ENCODE measurements around the gene STPG3.

STPG3 gene

GRCh38 chr9:137251194-137251461 lies at the start of gene STPG3:
Gene STPG3, plus strand, starts transcription at chr9:137251286. Its CDS starts 1 bp downstream, at chr9:137251287.
- no peak for DNase-seq

GRCh38 chr9:137202966-137203365 lies 48.1 kb upstream of the STPG3 start:
- no peak for DNase-seq

- no peak for DNase-seq
Observed at GRCh38 chr9:137204731-137205125, 46.4 kb upstream of the STPG3 start.

- peak; percentile 92 for DNase-seq
Observed at GRCh38 chr9:137205126-137206069, 45.7 kb upstream of the STPG3 start, which contains the start of the genes NDOR1 and TMEM203. Gene NDOR1, plus strand, starts transcription at chr9:137205700. Its CDS starts 78 bp downstream, at chr9:137205778. Gene TMEM203, minus strand, starts transcription at chr9:137205648. Its CDS starts 234 bp downstream, at chr9:137205414.

- no peak for DNase-seq
Observed at GRCh38 chr9:137206602-137207001, 44.5 kb upstream of the STPG3 start.

- DNase-seq = no peak
Observed at GRCh38 chr9:137211532-137211931, 39.6 kb upstream of the STPG3 start.

- DNase-seq = no peak
Observed at GRCh38 chr9:137212520-137212919, 38.6 kb upstream of the STPG3 start.

GRCh38 chr9:137213160-137214060 lies 37.7 kb upstream of the STPG3 start:
- DNase-seq = no peak

- DNase-seq = no peak
Observed at GRCh38 chr9:137214620-137215019, 36.5 kb upstream of the STPG3 start.

- no peak for DNase-seq
Observed at GRCh38 chr9:137215196-137215986, 35.7 kb upstream of the STPG3 start.

- DNase-seq = no peak
Observed at GRCh38 chr9:137216188-137216965, 34.7 kb upstream of the STPG3 start.

- DNase-seq = no peak
Observed at GRCh38 chr9:137217276-137218211, 33.5 kb upstream of the STPG3 start.

GRCh38 chr9:137218212-137218753 lies 32.8 kb upstream of the STPG3 start:
- no peak for DNase-seq

- DNase-seq = no peak
Observed at GRCh38 chr9:137218754-137219271, 32.3 kb upstream of the STPG3 start.

GRCh38 chr9:137219757-137220316 lies 31.2 kb upstream of the STPG3 start:
- no peak for DNase-seq

GRCh38 chr9:137220317-137221094 lies 30.6 kb upstream of the STPG3 start:
- DNase-seq = no peak

GRCh38 chr9:137221095-137221505 lies 30.0 kb upstream of the STPG3 start:
- DNase-seq = no peak

- DNase-seq = no peak
Observed at GRCh38 chr9:137221506-137222111, 29.5 kb upstream of the STPG3 start.

Data from left hindlimb (tissue), 1 donor.